Endothelial cell of umbilical vein (primary cell): Measurements from ENCODE around the gene GOLIM4. TPM values are rescaled to one million over a fixed set of nuclear protein-coding genes. Genes with fewer than 3 reads are reported as not detected.

ENCODE experiments used
- BruUV-seq: library from RNA; stranded (reverse); fragments of 400-500 nt; replicated peaks from 2 replicates; lab custom pipeline; 2021; lab: Mats Ljungman, UMichigan
- CTCF ChIA-PET: fragments of 300-600, 350-600 bp; sonication (Branson Sonifier 250); formaldehyde crosslinking; loops from one replicate; lab custom pipeline; 2021; ENCODE audit warnings: antibody characterized with exemption, inconsistent platforms; lab: Charles Lee
- POLR2A ChIA-PET: fragments of 300-600, 350-600 bp; sonication (Branson Sonifier 250); formaldehyde crosslinking; loops from one replicate; lab custom pipeline; 2021; ENCODE audit warnings: antibody characterized with exemption, inconsistent platforms; lab: Charles Lee
- DNase-seq: peaks from one replicate; pipeline ENCODE4 v3.0.0-alpha.2; 2011; ENCODE audit warnings: low read depth, low spot score
- FAIRE-seq: peaks from 2 replicates; lab custom pipeline; 2011; peaks lifted over from hg19 to GRCh38; lab: Jason Lieb, UNC
- H2AFZ ChIP-seq: 2 replicates; pipeline ENCODE4 v1.6.0; 2012; ENCODE audit warnings: low read depth, low read length, control low read depth, inconsistent platforms
- H3K27ac ChIP-seq: 2 replicates; pipeline ENCODE4 v1.5.1; 2011; ENCODE audit warnings: low read depth, mild to moderate bottlenecking, control low read depth, low read length, moderate library complexity; ENCODE audit not compliant: insufficient read depth
- H3K27me3 ChIP-seq, 2 experiments: 2 replicates each; pipeline versions ENCODE4 v1.6.0 to v1.6.1; 2011; ENCODE audit warnings: low read length in 2 of 2, mixed read lengths in 1 of 2; ENCODE audit not compliant: control insufficient read depth in 2 of 2, insufficient read depth in 2 of 2
- H3K36me3 ChIP-seq, 2 experiments: 2 replicates in 1 of 2; 3 replicates in 1 of 2; pipeline ENCODE4 v1.5.1; 2011; ENCODE audit warnings: low read length in 2 of 2, mild to moderate bottlenecking in 1 of 2, moderate library complexity in 1 of 2; ENCODE audit not compliant: control insufficient read depth in 2 of 2, insufficient read depth in 2 of 2; ENCODE audit errors: extremely low read depth in 1 of 2
- H3K4me1 ChIP-seq: 3 replicates; pipeline ENCODE4 v1.5.1; 2011; ENCODE audit warnings: mild to moderate bottlenecking, low read length; ENCODE audit not compliant: control insufficient read depth, insufficient read depth; ENCODE audit errors: extremely low read depth
- H3K4me2 ChIP-seq: 2 replicates; pipeline ENCODE4 v1.6.1; 2011; ENCODE audit warnings: low read length, control low read depth, mixed read lengths; ENCODE audit not compliant: insufficient read depth
- H3K4me3 ChIP-seq, 3 experiments: fragments of 200-600 bp in 1 of 3; sonication (generic), shearing (Covaris generic) in 1 of 3; replicated peaks in 1 of 3; 2 replicates each; pipeline ENCODE4 v1.5.1; 2011 to 2016; ENCODE audit warnings: control low read depth in 3 of 3, low read length in 3 of 3, mild to moderate bottlenecking in 2 of 3, inconsistent platforms in 1 of 3, low read depth in 1 of 3, moderate library complexity in 1 of 3; ENCODE audit not compliant: insufficient read depth in 1 of 3
- H3K79me2 ChIP-seq: 2 replicates; pipeline ENCODE4 v1.6.0; 2012; ENCODE audit warnings: low read length, inconsistent platforms; ENCODE audit not compliant: control insufficient read depth, insufficient read depth
- H3K9ac ChIP-seq: replicated peaks from 2 replicates; pipeline ENCODE3; 2011; ENCODE audit warnings: low read length, control low read depth; ENCODE audit not compliant: insufficient read depth; ENCODE audit errors: extremely low read depth
- H3K9me1 ChIP-seq: replicated peaks from 3 replicates; pipeline ENCODE4 v1.6.0; 2011; ENCODE audit warnings: mild to moderate bottlenecking, low read length; ENCODE audit not compliant: control insufficient read depth, insufficient read depth; ENCODE audit errors: extremely low read depth
- H3K9me3 ChIP-seq: replicated peaks from 2 replicates; pipeline ENCODE4 v1.5.1; 2012; ENCODE audit warnings: low read length, inconsistent platforms; ENCODE audit not compliant: control insufficient read depth, insufficient read depth
- H4K20me1 ChIP-seq: replicated peaks from 2 replicates; pipeline ENCODE3; 2011; ENCODE audit warnings: mild to moderate bottlenecking, low read length; ENCODE audit not compliant: control insufficient read depth, insufficient read depth; ENCODE audit errors: extremely low read depth
- EZH2 ChIP-seq: IDR thresholded peaks from 2 replicates; pipeline ENCODE4 v1.6.1; 2012; ENCODE audit warnings: borderline replicate concordance, low read depth, mild to moderate bottlenecking, moderate library complexity, low read length, inconsistent platforms; ENCODE audit not compliant: severe bottlenecking
- FOS ChIP-seq: IDR thresholded peaks from 2 replicates; pipeline ENCODE4 v1.6.1; 2011; ENCODE audit warnings: mild to moderate bottlenecking, low read length, moderate library complexity, borderline replicate concordance; ENCODE audit not compliant: insufficient read depth
- GATA2 ChIP-seq: IDR thresholded peaks from 2 replicates; pipeline ENCODE4 v1.7.0; 2011; ENCODE audit warnings: low read depth, mild to moderate bottlenecking, moderate library complexity, mixed read lengths, low read length; ENCODE audit not compliant: insufficient read length, insufficient read depth
- JUN ChIP-seq: IDR thresholded peaks from 2 replicates; pipeline ENCODE4 v1.6.1; 2011; ENCODE audit warnings: borderline replicate concordance, low read depth; ENCODE audit not compliant: insufficient read length, insufficient read depth
- MYC ChIP-seq: IDR thresholded peaks from one replicate; pipeline ENCODE4 v1.6.1; 2011; ENCODE audit warnings: mild to moderate bottlenecking, low read depth, low read length
- POLR2A ChIP-seq: IDR thresholded peaks from 2 replicates; pipeline ENCODE4 v1.6.1; 2012; ENCODE audit warnings: low read depth, mild to moderate bottlenecking, control low read depth, low read length
- POLR2AphosphoS5 ChIP-seq: IDR thresholded peaks from 2 replicates; pipeline ENCODE4 v1.6.1; 2012; ENCODE audit warnings: low read depth, mild to moderate bottlenecking, control low read depth, low read length, moderate library complexity; ENCODE audit not compliant: insufficient read depth
- dilution Hi-C: fragments of 300-500 bp; cut with MboI; formaldehyde crosslinking; loops from one replicate; pipeline ENCODE4 v1.15.0; 2019; ENCODE audit warnings: low sequenced_read_pairs; ENCODE audit not compliant: extremely low pct_ligation_motif_present
- intact Hi-C: fragments of 100-400 bp; cut with micrococcal nuclease; formaldehyde crosslinking; loops from one replicate; pipeline ENCODE4 v1.10.0; 2022
- polyA plus RNA-seq, 4 experiments: library from polyadenylated mRNA; depleted of rRNA in 3 of 4; stranded (reverse) in 3 of 4; unstranded in 1 of 4; fragments of >200 nt; gene quantifications; 2 replicates each; pipeline versions ENCODE4 v1.2.1 to v1.2.3, GENCODE V29; 2011 to 2012; ENCODE audit warnings: missing spikeins in 1 of 4
- total RNA-seq: library from RNA; stranded (reverse); gene quantifications from 2 replicates; pipeline ENCODE4 v1.2.3, GENCODE V29; 2021
- TF ChIP-seq, protein P1 (sequence below): IDR thresholded peaks from 2 replicates; pipeline ENCODE4 v1.6.1; 2011; ENCODE audit not compliant: insufficient read depth, insufficient read length
- TF ChIP-seq, protein P2 (sequence below), 2 donors: IDR thresholded peaks; 1 replicate in 1 of 2; 2 replicates in 1 of 2; pipeline ENCODE4 v1.5.1; 2011; ENCODE audit warnings: low read length in 2 of 2, mild to moderate bottlenecking in 2 of 2, moderate library complexity in 2 of 2, control low read depth in 1 of 2, inconsistent platforms in 1 of 2, low read depth in 1 of 2; ENCODE audit not compliant: insufficient read depth in 1 of 2; ENCODE audit errors: extremely low read depth in 1 of 2

Gene GOLIM4
- total and polyA plus RNA-seq, 2 donors (not counting 3 experiments of a cell fraction or from before 2014, with no cell fraction given): 11.7 to 40.8 TPM

DNA sequence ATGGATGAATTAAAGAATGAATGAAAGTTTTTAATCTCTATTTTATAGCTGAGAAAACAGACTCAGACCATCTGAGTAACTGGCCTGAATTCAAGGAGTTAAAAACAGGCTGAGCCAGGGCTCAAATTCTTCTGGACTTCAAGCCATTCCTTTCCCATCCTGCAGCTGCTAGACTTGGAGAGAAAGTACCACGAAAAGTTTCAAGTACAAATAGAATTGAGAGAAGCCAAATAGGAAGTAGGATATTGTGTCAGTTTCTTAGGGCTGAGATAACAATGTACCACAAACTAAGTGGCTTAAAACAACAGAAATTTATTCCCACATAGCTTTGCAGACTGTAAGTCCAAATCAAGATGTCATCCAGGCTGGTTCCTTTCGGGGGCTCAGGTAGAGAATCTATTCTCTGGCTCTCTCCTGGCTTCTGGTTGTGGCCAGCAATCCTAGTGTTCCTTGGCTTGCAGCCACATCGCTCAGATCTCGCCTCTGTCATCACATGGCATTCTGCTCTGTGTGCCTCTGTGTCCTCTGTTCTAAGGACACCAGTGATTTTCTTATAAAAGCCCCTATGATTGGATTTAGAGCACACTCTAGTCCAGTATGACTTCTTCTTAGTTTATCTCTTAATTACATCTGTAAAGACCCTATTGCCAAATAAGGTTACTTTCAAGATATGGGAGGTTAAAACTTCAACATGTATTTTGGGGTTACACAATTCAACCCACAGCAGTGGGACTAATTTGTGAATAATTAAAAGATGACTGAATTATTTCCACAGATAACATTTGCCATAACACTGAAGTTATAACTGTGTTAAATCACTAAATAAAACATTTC, 25.7 kb upstream of the GOLIM4 start:
- Histone ChIP-seq H3K79me2 (no peaks in the 10 kb centered on the region), H3K4me1 (peaks cover 6% of the 10 kb centered on the region), H4K20me1 (no peaks in the 10 kb centered on the region), H3K27me3 (no peaks in the 10 kb centered on the region), H3K27ac (no peak overlapping the region), H3K4me2 (no peak overlapping the region), H3K9me3 (no peaks in the 10 kb centered on the region), H3K9ac (no peak overlapping the region), H3K36me3 (no peaks in the 10 kb centered on the region), H3K9me1 (no peaks in the 10 kb centered on the region), H2AFZ (no peak overlapping the region), H3K4me3 (no peak overlapping the region)
- intact Hi-C loops (no loop called here), dilution Hi-C loops (no loop called here)
- DNase-seq (peak; percentile 59), FAIRE-seq (peak; percentile 53)
- BruUV-seq: no TSS peak
- ChIA-PET POLR2A (no interaction called here), CTCF (no interaction called here)
- no peak for TF ChIP-seq POLR2A
- no peak for TF ChIP-seq EZH2
- TF ChIP-seq, protein P1, sequence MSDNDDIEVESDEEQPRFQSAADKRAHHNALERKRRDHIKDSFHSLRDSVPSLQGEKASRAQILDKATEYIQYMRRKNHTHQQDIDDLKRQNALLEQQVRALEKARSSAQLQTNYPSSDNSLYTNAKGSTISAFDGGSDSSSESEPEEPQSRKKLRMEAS: no peak
- no peak for TF ChIP-seq JUN
- TF ChIP-seq MYC: no peak
- no peak for TF ChIP-seq GATA2
- TF ChIP-seq FOS: no peak
- no peak for TF ChIP-seq POLR2AphosphoS5
- TF ChIP-seq, protein P2, sequence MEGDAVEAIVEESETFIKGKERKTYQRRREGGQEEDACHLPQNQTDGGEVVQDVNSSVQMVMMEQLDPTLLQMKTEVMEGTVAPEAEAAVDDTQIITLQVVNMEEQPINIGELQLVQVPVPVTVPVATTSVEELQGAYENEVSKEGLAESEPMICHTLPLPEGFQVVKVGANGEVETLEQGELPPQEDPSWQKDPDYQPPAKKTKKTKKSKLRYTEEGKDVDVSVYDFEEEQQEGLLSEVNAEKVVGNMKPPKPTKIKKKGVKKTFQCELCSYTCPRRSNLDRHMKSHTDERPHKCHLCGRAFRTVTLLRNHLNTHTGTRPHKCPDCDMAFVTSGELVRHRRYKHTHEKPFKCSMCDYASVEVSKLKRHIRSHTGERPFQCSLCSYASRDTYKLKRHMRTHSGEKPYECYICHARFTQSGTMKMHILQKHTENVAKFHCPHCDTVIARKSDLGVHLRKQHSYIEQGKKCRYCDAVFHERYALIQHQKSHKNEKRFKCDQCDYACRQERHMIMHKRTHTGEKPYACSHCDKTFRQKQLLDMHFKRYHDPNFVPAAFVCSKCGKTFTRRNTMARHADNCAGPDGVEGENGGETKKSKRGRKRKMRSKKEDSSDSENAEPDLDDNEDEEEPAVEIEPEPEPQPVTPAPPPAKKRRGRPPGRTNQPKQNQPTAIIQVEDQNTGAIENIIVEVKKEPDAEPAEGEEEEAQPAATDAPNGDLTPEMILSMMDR (IDR thresholded peaks at IDR 0.05; ENCODE audit: extremely low read depth in 1 of 2, insufficient read depth in 1 of 2, low read depth in 1 of 2, low read length in 2 of 2): no peak
